ENCODE results near the gene OR6A2.
"Not testable (repeated sequence)": the region's sequence is repeated elsewhere in the genome, so short reads cannot be mapped to it uniquely, and the experiment has no call there.

OR6A2 gene

DNA sequence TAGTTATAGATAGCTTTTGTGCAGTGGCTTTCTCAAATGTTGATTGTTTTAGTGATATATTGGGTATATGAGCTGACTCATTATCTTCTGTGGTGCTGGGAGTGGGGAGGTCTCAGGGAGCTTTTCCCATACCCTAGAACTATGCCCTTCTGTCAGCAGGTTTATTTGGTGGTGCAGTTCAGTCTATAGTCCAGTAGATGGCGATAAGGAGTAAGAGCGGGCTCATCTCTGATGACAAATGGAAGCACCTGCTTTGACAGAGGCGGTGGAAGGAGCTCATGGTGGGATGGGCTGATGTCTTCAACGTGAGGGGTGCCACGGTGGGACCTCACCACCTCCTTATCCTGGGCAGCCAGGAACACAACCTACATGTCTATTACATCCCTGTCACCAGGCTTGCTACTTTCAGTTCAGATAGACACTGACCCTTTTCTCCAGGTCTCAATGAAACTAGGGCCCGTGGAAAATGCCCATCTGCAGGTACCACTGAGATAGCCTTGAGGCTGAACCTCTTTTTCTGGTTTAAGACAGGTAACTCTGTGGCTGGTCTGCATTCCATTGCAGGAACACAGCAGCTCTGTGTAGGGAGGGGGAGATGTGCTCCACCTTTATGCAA is 13.0 kb upstream of the OR6A2 start:
- DNase-seq (ENCODE audit: low read depth), result peak; percentile 9
- in situ Hi-C loops (cut with HindIII; ENCODE audit: low sequenced_read_pairs), result no loop called here
- H3K4me3 ChIP-seq (ENCODE audit: low read depth, low read length), result no peak overlapping the region
- TF ChIP-seq, protein P1, sequence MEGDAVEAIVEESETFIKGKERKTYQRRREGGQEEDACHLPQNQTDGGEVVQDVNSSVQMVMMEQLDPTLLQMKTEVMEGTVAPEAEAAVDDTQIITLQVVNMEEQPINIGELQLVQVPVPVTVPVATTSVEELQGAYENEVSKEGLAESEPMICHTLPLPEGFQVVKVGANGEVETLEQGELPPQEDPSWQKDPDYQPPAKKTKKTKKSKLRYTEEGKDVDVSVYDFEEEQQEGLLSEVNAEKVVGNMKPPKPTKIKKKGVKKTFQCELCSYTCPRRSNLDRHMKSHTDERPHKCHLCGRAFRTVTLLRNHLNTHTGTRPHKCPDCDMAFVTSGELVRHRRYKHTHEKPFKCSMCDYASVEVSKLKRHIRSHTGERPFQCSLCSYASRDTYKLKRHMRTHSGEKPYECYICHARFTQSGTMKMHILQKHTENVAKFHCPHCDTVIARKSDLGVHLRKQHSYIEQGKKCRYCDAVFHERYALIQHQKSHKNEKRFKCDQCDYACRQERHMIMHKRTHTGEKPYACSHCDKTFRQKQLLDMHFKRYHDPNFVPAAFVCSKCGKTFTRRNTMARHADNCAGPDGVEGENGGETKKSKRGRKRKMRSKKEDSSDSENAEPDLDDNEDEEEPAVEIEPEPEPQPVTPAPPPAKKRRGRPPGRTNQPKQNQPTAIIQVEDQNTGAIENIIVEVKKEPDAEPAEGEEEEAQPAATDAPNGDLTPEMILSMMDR (IDR thresholded peaks at IDR 0.05; ENCODE audit: low read depth, low read length, missing control alignments), result peak; percentile 98

GRCh38 chr11:6801075-6801474 is 1.6 kb upstream of the OR6A2 start:
- DNase-seq (ENCODE audit: low read depth); H3K4me3 ChIP-seq (ENCODE audit: low read depth, low read length); in situ Hi-C loops (cut with HindIII; ENCODE audit: low sequenced_read_pairs): not testable (repeated sequence)

DNA sequence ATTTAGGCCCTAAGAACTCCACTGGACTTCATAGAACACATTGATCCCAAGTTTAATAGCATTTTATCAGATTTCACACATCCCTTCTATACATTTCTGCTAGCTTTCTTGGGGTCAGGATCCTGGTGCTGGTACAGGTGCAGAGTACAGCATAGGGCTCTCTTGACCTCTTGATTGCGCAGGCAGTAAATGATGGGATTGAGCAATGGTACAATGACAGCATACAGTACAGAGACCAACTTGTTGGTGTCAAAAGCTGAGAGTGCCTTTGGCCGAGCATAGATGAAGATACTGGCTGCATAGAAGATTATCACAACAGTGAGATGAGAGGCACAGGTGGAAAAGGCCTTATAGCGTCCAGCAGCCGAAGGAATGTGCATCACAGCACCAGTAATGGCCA is 4.8 kb downstream of the OR6A2 start:
- no peak for DNase-seq (ENCODE audit: low read depth)
- TF ChIP-seq, protein P1 (IDR thresholded peaks at IDR 0.05; ENCODE audit: low read depth, low read length, missing control alignments), result no peak
- in situ Hi-C loops (cut with HindIII; ENCODE audit: low sequenced_read_pairs), result no loop called here
- H3K4me3 ChIP-seq (ENCODE audit: low read depth, low read length), result no peak overlapping the region

DNA sequence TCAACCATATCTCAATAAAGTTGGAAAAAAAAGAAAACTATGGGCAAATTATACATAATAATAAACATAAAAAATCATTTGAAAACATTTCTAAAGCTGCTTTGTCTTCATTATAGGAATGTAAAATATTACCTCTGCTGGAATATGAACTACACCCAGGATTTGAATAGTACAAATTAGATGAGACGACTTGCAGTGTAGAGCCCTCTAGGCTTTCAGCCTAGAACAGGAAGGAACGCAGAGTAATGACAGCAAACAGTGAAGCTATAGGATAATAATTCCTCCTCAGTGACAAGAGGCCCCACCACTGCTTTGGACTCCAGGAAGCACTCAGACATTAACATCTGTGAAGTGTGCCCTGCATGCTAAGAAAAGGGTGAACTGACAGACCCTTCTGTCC is 8.9 kb downstream of the OR6A2 start:
- in situ Hi-C loops (cut with HindIII; ENCODE audit: low sequenced_read_pairs), result no loop called here
- DNase-seq (ENCODE audit: low read depth), result no peak
- H3K4me3 ChIP-seq (ENCODE audit: low read depth, low read length), result no peak overlapping the region
- TF ChIP-seq, protein P1 (IDR thresholded peaks at IDR 0.05; ENCODE audit: low read depth, low read length, missing control alignments), result no peak

DNA sequence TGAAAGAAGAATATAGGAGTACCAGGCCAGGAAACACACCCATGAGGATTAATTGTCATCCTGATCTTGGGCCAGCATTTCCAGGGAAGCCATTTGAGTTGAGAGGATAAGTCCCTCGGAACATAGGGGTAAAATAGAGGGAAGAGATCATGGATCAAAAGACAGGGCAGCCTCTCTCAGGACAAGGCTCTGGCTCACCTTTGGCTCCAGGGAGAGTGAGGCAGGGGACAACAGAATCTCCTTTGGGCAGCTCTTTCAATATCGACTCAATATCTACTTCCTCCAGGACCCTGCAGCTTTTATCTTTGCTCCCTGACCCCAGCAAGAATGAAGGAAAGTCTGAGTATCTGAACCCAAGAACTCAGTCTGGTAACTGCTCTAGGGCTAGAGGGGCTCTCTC is 16.8 kb downstream of the OR6A2 start, which contains the start of gene OR2AG1:
Gene OR2AG1 (plus strand): TSS at position 301 of the 400 bp plus-strand sequence. CDS start 2,018 bp downstream, outside the sequence.
- in situ Hi-C loops (cut with HindIII; ENCODE audit: low sequenced_read_pairs), result no loop called here
- DNase-seq (ENCODE audit: low read depth), result no peak
- no peak within 1 kb of the TSS for H3K4me3 ChIP-seq (ENCODE audit: low read depth, low read length)
- TF ChIP-seq, protein P1 (IDR thresholded peaks at IDR 0.05; ENCODE audit: low read depth, low read length, missing control alignments), result no peak

- H3K4me3 ChIP-seq (ENCODE audit: low read depth, low read length), result no peak overlapping the region
- in situ Hi-C loops (cut with HindIII; ENCODE audit: low sequenced_read_pairs), result no loop called here
- no peak for DNase-seq (ENCODE audit: low read depth)
- TF ChIP-seq, protein P1 (IDR thresholded peaks at IDR 0.05; ENCODE audit: low read depth, low read length, missing control alignments), result no peak
These were observed 18.7 kb downstream of the OR6A2 start for GRCh38 chr11:6780829-6781228.

- H3K4me3 ChIP-seq (ENCODE audit: low read depth, low read length), result no peak overlapping the region
- in situ Hi-C loops (cut with HindIII; ENCODE audit: low sequenced_read_pairs), result no loop called here
- TF ChIP-seq, protein P1 (IDR thresholded peaks at IDR 0.05; ENCODE audit: low read depth, low read length, missing control alignments), result no peak
- no peak for DNase-seq (ENCODE audit: low read depth)
These were observed 21.0 kb downstream of the OR6A2 start for GRCh38 chr11:6778518-6778917.

All from astrocyte of the cerebellum (primary cell).